Fibroblast of mammary gland (primary cell): ENCODE measurements around the gene EIF3D.
"Not testable (repeated sequence)": the region's sequence is repeated elsewhere in the genome, so short reads cannot be mapped to it uniquely, and the experiment has no call there.

ENCODE experiments used
- DNase-seq: peaks from one replicate; pipeline ENCODE4 v3.0.0-alpha.2; 2010; ENCODE audit warnings: low read depth
- H3K4me3 ChIP-seq: 2 replicates; pipeline ENCODE4 v1.5.1; 2011; ENCODE audit warnings: low read depth, mild to moderate bottlenecking, low read length, moderate library complexity; ENCODE audit not compliant: control insufficient read depth
- TF ChIP-seq, protein P1 (sequence below): conservative IDR thresholded peaks from 2 replicates; pipeline ENCODE4 v1.5.1; 2011; ENCODE audit warnings: low read depth, low read length, inconsistent platforms; ENCODE audit not compliant: control insufficient read depth, insufficient read depth

The EIF3D gene

DNA sequence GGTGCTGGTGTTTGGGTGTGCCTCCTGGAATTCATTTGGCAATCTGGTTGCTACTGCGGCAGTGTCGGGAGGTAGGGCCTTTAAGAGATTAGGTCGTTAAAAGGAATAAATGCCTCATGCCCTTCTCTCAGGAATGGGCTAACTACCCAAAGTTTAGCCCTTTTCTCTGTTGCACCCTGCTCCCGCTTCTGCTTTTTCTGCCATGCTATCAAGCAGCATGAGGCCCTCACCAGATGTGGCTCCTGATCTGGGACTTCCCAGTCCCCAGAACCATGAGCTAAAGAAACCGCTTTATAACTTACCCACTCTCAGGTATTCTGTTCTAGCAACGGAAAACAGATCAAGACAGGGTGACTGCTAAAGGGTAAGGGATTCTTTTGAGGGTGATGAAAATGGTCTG is 6.3 kb downstream of the EIF3D start:
- TF ChIP-seq, protein P1, sequence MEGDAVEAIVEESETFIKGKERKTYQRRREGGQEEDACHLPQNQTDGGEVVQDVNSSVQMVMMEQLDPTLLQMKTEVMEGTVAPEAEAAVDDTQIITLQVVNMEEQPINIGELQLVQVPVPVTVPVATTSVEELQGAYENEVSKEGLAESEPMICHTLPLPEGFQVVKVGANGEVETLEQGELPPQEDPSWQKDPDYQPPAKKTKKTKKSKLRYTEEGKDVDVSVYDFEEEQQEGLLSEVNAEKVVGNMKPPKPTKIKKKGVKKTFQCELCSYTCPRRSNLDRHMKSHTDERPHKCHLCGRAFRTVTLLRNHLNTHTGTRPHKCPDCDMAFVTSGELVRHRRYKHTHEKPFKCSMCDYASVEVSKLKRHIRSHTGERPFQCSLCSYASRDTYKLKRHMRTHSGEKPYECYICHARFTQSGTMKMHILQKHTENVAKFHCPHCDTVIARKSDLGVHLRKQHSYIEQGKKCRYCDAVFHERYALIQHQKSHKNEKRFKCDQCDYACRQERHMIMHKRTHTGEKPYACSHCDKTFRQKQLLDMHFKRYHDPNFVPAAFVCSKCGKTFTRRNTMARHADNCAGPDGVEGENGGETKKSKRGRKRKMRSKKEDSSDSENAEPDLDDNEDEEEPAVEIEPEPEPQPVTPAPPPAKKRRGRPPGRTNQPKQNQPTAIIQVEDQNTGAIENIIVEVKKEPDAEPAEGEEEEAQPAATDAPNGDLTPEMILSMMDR, result no peak
- no peak for DNase-seq
- no peak overlapping the region for H3K4me3 ChIP-seq

DNA sequence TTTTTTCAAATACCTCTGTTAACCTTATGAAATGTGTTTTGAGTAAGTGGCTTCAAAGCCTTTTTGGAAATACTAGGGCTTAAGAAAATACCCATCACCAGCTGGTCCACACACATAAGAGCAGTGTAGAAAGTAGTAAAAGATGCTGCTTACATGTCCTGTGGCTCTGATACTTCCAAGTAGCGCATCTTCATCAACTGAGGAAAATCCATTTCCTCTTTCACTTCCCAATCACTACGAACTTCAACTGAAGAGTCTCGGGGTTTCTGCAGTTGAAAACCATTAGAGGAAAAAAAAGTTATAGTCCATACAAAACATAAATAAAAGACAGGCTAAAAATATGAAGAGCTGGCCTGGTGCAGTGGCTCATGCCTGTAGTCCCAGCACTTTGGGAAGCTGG is 8.5 kb downstream of the EIF3D start:
- no peak for DNase-seq

DNA sequence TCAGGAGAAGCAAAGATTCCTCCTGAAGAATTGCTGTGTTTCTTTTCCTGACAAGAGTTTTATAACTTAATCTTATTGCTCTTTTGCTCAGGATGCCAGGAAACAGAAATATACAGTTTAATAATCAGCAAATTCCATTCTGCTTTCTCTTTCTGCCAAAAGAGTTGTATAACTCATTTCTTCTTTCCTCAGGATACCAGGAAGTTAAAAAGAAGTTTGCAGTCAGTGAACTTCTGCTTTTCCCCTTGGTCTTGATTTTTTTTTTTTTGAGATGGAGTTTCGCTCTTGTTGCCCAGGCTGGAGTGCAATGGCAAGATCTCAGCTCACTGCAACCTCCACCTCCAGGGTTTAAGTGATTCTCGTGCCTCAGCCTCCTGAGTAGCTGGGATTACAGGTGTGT is 9.1 kb downstream of the EIF3D start:
- not testable (repeated sequence) for H3K4me3 ChIP-seq, DNase-seq

More for the DNA sequence above, 8.5 kb downstream of the EIF3D start:
- H3K4me3 ChIP-seq, result no peak overlapping the region
- TF ChIP-seq, protein P1, result no peak

- TF ChIP-seq, protein P1, result no peak
These were observed 14.2 kb downstream of the EIF3D start for GRCh38 chr22:36514766-36515165.

DNA sequence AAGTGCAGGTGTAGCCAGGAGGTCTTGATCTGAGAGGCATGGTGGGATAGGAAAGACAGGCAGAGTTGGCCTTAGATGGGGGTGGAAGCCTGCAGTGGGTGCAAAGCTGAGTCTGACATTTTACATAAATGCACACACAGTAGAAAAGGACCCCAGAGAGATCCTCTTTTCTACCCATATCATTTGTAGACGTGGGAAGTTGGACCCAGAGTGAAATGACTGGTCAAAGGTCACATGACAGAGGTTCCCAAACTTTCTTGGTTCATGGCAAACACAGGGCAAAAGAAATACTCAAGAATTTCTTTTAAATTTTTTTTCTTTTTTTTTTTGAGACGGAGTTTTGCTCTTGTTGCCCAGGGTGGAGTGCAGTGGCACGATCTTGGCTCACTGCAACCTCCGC is 16.0 kb downstream of the EIF3D start:
- H3K4me3 ChIP-seq, result no peak overlapping the region
- TF ChIP-seq, protein P1, result no peak
- DNase-seq, result no peak

More at GRCh38 chr22:36514766-36515165, 14.2 kb downstream of the EIF3D start:
- no peak for DNase-seq
- no peak overlapping the region for H3K4me3 ChIP-seq

GRCh38 chr22:36512333-36512732 is 16.6 kb downstream of the EIF3D start:
- H3K4me3 ChIP-seq, result no peak overlapping the region
- TF ChIP-seq, protein P1, result no peak
- DNase-seq, result no peak

DNA sequence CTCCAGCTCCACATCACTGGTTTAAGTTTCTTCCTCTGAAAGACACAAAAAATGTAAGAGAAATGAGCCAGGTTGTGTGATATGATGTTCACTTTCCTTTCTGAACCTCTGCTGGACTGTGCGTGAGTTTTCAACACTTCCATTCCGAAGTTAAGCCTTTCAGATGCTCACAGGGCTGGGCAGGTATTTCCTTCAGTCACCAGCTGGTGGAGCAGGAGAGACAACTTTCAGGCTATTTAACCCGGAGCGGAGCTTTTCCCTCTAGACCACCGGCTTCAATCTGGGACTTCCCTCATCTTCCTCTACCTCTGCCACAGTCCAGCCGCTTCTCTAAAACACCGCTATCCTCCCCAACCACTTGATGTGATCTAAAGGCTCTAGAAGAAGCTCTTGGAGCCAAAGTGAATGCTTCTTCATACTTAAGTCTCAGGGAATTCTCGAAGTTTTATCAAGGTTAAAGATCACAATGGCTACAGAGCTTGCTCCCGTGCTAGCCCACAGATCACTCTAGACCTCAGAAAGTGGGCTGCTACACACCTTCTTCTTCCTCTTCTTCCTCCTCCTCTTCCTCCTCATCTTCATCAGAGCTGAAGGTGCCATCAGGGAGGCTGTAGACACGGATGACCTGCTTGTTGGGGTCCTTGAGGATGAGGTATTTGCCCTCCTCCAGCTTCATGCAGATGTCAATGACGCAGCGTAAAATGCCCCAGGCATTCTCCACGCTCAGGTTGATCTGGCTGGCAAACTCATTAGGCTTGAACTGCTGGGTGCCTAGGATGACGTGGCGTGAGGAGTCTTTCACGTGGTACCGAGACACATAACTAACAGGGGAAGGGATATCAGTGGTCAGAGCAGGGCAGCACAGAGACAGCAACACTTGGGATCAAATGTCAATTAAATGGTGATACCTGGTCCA is 17.7 kb downstream of the EIF3D start:
- H3K4me3 ChIP-seq, result no peak overlapping the region
- DNase-seq, result peak; percentile 59

More for the DNA sequence above, 17.7 kb downstream of the EIF3D start:
- TF ChIP-seq, protein P1, result peak; percentile 69
